Spinal cord (tissue), 10 donors: ENCODE measurements around the gene MCCC2. TPM values are rescaled to one million over a fixed set of nuclear protein-coding genes. Genes with fewer than 3 reads are reported as not detected.
"Not testable (repeated sequence)": the region's sequence is repeated elsewhere in the genome, so short reads cannot be mapped to it uniquely, and the experiment has no call there.

Experiments
- DNase-seq, 6 donors: peaks; one replicate each; pipeline versions ENCODE4 v3.0.0 to v3.0.0-alpha.2; 2013 to 2015; ENCODE audit warnings: low spot score in 6 of 6, low read depth in 4 of 6
- H3K27ac ChIP-seq: one replicate; pipeline ENCODE4 v1.5.1; 2013; ENCODE audit warnings: low read depth, low read length, control low read depth
- H3K27me3 ChIP-seq: one replicate; pipeline ENCODE4 v1.6.1; 2013; ENCODE audit warnings: low read length; ENCODE audit not compliant: control insufficient read depth, insufficient read depth
- H3K36me3 ChIP-seq: one replicate; pipeline ENCODE4 v1.6.1; 2013; ENCODE audit warnings: low read length; ENCODE audit not compliant: control insufficient read depth, insufficient read depth
- H3K4me1 ChIP-seq: one replicate; pipeline ENCODE4 v1.6.1; 2013; ENCODE audit warnings: low read length; ENCODE audit not compliant: control insufficient read depth, insufficient read depth
- H3K4me3 ChIP-seq: one replicate; pipeline ENCODE4 v1.5.1; 2013; ENCODE audit warnings: low read depth, low read length, control low read depth
- H3K9me3 ChIP-seq: one replicate; pipeline ENCODE4 v1.6.1; 2013; ENCODE audit warnings: low read length; ENCODE audit not compliant: control insufficient read depth, insufficient read depth
- WGBS: methylation state at CpG from one replicate; pipeline ENCODE4 v1.1.5; 2013; ENCODE audit warnings: missing lambda C conversion rate; ENCODE audit not compliant: insufficient coverage; 5-methylcytosine and 5-hydroxymethylcytosine counted together
- polyA plus RNA-seq, 2 donors: library from polyadenylated mRNA; unstranded; fragments of 120-200 nt; gene quantifications; one replicate each; pipeline ENCODE4 v1.2.1, GENCODE V29; 2013; ENCODE audit not compliant: insufficient read length in 2 of 2
- total RNA-seq, 2 donors: library from RNA; depleted of rRNA in 1 of 2; stranded (reverse); fragments of 120-200 nt in 1 of 2; fragments of >200 nt in 1 of 2; gene quantifications; one replicate each; pipeline versions ENCODE4 v1.2.3 to v1.2.4, GENCODE V29; 2013 to 2014
- donor health status: healthy.

MCCC2 gene
- total and polyA plus RNA-seq, 4 donors, result 35.0 to 44.6 (median 42.4) TPM

GRCh38 chr5:71652349-71652748 lies 65.2 kb downstream of the MCCC2 start:
- H3K4me3 ChIP-seq, result no peak overlapping the region
- H3K9me3 ChIP-seq, result no peaks in the 10 kb centered on the region
- peaks cover 12% of the 10 kb centered on the region for H3K36me3 ChIP-seq
- DNase-seq, result peak in 1 of 6 donors; percentile 49
- H3K27me3 ChIP-seq, result no peaks in the 10 kb centered on the region
- no CpG with 5 or more reads among the region's 3 CpGs for WGBS
- H3K4me1 ChIP-seq, result peaks cover 11% of the 10 kb centered on the region
- H3K27ac ChIP-seq, result peak overlapping the region; percentile 67

GRCh38 chr5:71652803-71653543 lies 65.8 kb downstream of the MCCC2 start:
- DNase-seq, result peak; percentile 31 to 87 (median 41)
- Histone ChIP-seq H3K36me3 (peaks cover 13% of the 10 kb centered on the region), H3K9me3 (no peaks in the 10 kb centered on the region), H3K27ac (peak overlapping the region; percentile 67), H3K4me3 (no peak overlapping the region), H3K4me1 (peaks cover 11% of the 10 kb centered on the region), H3K27me3 (no peaks in the 10 kb centered on the region)
- 60% methylated on average over 1 of the region's 9 CpGs for WGBS

- H3K4me1 ChIP-seq, result peaks cover under 1% of the 10 kb centered on the region
- no CpG with 5 or more reads among the region's 3 CpGs for WGBS
- H3K27me3 ChIP-seq, result no peaks in the 10 kb centered on the region
- no peaks in the 10 kb centered on the region for H3K9me3 ChIP-seq
- peak in 1 of 6 donors; percentile 22 for DNase-seq
- H3K4me3 ChIP-seq, result no peak overlapping the region
- peaks cover 5% of the 10 kb centered on the region for H3K36me3 ChIP-seq
- no peak overlapping the region for H3K27ac ChIP-seq
These were observed 71.9 kb downstream of the MCCC2 start for GRCh38 chr5:71658916-71659662.

GRCh38 chr5:71662381-71662780 lies 75.2 kb downstream of the MCCC2 start:
- Histone ChIP-seq H3K27ac (no peak overlapping the region), H3K27me3 (no peaks in the 10 kb centered on the region), H3K4me3 (no peak overlapping the region), H3K9me3 (no peaks in the 10 kb centered on the region), H3K36me3 (peaks cover 2% of the 10 kb centered on the region), H3K4me1 (no peaks in the 10 kb centered on the region)
- DNase-seq, result no peak
- WGBS, result 79% methylated on average over 3 of the region's 11 CpGs

GRCh38 chr5:71663191-71663969 lies 76.2 kb downstream of the MCCC2 start:
- H3K4me1 ChIP-seq, result no peaks in the 10 kb centered on the region
- WGBS, result 54% methylated on average over 3 of the region's 6 CpGs
- no peaks in the 10 kb centered on the region for H3K27me3 ChIP-seq
- no peaks in the 10 kb centered on the region for H3K9me3 ChIP-seq
- DNase-seq, result no peak
- no peaks in the 10 kb centered on the region for H3K36me3 ChIP-seq
- no peak overlapping the region for H3K27ac ChIP-seq
- no peak overlapping the region for H3K4me3 ChIP-seq

- DNase-seq, H3K27me3 ChIP-seq, H3K4me3 ChIP-seq, H3K9me3 ChIP-seq, H3K4me1 ChIP-seq, H3K27ac ChIP-seq, H3K36me3 ChIP-seq: not testable (repeated sequence)
- WGBS, result 94% methylated on average over 3 of the region's 3 CpGs
These were observed 77.5 kb downstream of the MCCC2 start for GRCh38 chr5:71664615-71665014.

GRCh38 chr5:71666321-71666720 lies 79.2 kb downstream of the MCCC2 start:
- DNase-seq, result no peak
- 67% methylated on average over 1 of the region's 2 CpGs for WGBS
- Histone ChIP-seq H3K9me3 (no peaks in the 10 kb centered on the region), H3K27ac (no peak overlapping the region), H3K36me3 (no peaks in the 10 kb centered on the region), H3K4me3 (no peak overlapping the region), H3K27me3 (no peaks in the 10 kb centered on the region), H3K4me1 (no peaks in the 10 kb centered on the region)

- H3K4me1 ChIP-seq, result no peaks in the 10 kb centered on the region
- no peaks in the 10 kb centered on the region for H3K9me3 ChIP-seq
- H3K27me3 ChIP-seq, result no peaks in the 10 kb centered on the region
- no peak for DNase-seq
- no CpG with 5 or more reads among the region's 1 CpG for WGBS
- no peak overlapping the region for H3K27ac ChIP-seq
- H3K36me3 ChIP-seq, result no peaks in the 10 kb centered on the region
- no peak overlapping the region for H3K4me3 ChIP-seq
These were observed 90.8 kb downstream of the MCCC2 start for GRCh38 chr5:71677977-71678376.

GRCh38 chr5:71679714-71680113 lies 92.6 kb downstream of the MCCC2 start:
- 78% methylated on average over 3 of the region's 5 CpGs for WGBS
- no peaks in the 10 kb centered on the region for H3K27me3 ChIP-seq
- H3K27ac ChIP-seq, result no peak overlapping the region
- H3K36me3 ChIP-seq, result no peaks in the 10 kb centered on the region
- H3K4me1 ChIP-seq, result no peaks in the 10 kb centered on the region
- DNase-seq, result no peak
- H3K4me3 ChIP-seq, result no peak overlapping the region
- H3K9me3 ChIP-seq, result no peaks in the 10 kb centered on the region
